GM18517 (cell line): Measurements from ENCODE around the gene EPHA4.

ENCODE experiments used
- ATAC-seq: cut with Tn5 transposase; IDR thresholded peaks from one replicate; pipeline ENCODE4 v1.9.1; 2021; ENCODE audit warnings: mild to moderate bottlenecking, moderate library complexity; ENCODE audit not compliant: unreplicated experiment

Gene EPHA4

GRCh38 chr2:221478485-221478863 lies 93.6 kb downstream of the EPHA4 start:
- no peak for ATAC-seq

GRCh38 chr2:221477714-221478484 lies 94.2 kb downstream of the EPHA4 start:
- ATAC-seq: no peak

- ATAC-seq: no peak
These were observed 95.9 kb downstream of the EPHA4 start for GRCh38 chr2:221476195-221476594.

GRCh38 chr2:221473451-221473850 lies 98.7 kb downstream of the EPHA4 start:
- no peak for ATAC-seq

GRCh38 chr2:221468317-221468716 lies 103.8 kb downstream of the EPHA4 start:
- ATAC-seq: no peak

- no peak for ATAC-seq
These were observed 104.5 kb downstream of the EPHA4 start for GRCh38 chr2:221467610-221468009.

GRCh38 chr2:221466744-221467143 lies 105.4 kb downstream of the EPHA4 start:
- no peak for ATAC-seq

- ATAC-seq: no peak
These were observed 106.3 kb downstream of the EPHA4 start for GRCh38 chr2:221465776-221466175.

GRCh38 chr2:221464971-221465370 lies 107.1 kb downstream of the EPHA4 start:
- no peak for ATAC-seq

GRCh38 chr2:221463241-221463896 lies 108.7 kb downstream of the EPHA4 start:
- ATAC-seq: no peak

GRCh38 chr2:221461901-221462300 lies 110.2 kb downstream of the EPHA4 start:
- no peak for ATAC-seq

- no peak for ATAC-seq
These were observed 112.0 kb downstream of the EPHA4 start for GRCh38 chr2:221460136-221460535.

GRCh38 chr2:221458578-221458977 lies 113.5 kb downstream of the EPHA4 start:
- ATAC-seq: no peak

GRCh38 chr2:221455214-221455613 lies 116.9 kb downstream of the EPHA4 start:
- ATAC-seq: no peak

GRCh38 chr2:221454459-221455105 lies 117.5 kb downstream of the EPHA4 start:
- ATAC-seq: no peak

- ATAC-seq: no peak
These were observed 120.0 kb downstream of the EPHA4 start for GRCh38 chr2:221451862-221452788.

- no peak for ATAC-seq
These were observed 121.8 kb downstream of the EPHA4 start for GRCh38 chr2:221450280-221450679.

- ATAC-seq: no peak
These were observed 122.7 kb downstream of the EPHA4 start for GRCh38 chr2:221449406-221449805.

GRCh38 chr2:221448844-221449390 lies 123.2 kb downstream of the EPHA4 start:
- ATAC-seq: no peak

GRCh38 chr2:221448057-221448843 lies 123.9 kb downstream of the EPHA4 start:
- no peak for ATAC-seq
